CD4-positive, alpha-beta T cell treated with Interleukin-17A for 1 hour (primary cell): ENCODE data around the gene CDK5R2.
"Not testable (repeated sequence)": the region's sequence is repeated elsewhere in the genome, so short reads cannot be mapped to it uniquely, and the experiment has no call there.

Experiments used
- DNase-seq: peaks from one replicate; pipeline ENCODE4 v3.0.0-alpha.2; 2020

The CDK5R2 gene

DNA sequence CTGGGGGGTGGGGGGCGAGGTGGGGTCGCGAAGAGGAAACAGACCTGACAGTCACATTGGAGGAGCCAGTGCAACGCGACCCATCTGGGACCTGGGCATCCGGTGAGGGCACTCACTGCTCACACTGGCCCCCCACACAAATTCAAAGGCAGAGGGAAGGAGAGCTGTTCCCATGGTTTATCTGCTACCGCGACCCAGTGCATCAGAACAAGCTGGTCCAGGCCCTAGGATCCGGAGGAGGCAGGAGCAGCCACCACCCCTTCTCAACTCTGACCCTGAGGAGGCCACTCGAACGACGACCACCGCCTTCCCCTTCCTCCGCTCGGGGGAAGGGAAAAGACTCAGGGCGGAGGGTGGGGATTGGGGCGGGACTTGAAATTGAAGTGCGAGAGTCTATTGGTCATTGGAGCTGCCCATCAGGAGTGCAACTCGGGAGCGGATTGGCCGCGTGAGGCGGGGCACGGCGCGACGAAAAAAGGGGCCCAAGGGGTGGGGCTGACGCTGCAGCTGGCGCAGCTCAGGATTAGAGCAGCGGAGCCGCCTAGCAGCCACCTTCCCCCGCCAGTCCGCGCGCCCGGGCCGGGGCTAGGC lies at the start of gene CDK5R2:
TSS of gene CDK5R2 (plus strand) at position 526 of the 591 bp plus-strand sequence. CDS start 155 bp downstream, outside the sequence.
- peak; percentile 71 for DNase-seq

DNA sequence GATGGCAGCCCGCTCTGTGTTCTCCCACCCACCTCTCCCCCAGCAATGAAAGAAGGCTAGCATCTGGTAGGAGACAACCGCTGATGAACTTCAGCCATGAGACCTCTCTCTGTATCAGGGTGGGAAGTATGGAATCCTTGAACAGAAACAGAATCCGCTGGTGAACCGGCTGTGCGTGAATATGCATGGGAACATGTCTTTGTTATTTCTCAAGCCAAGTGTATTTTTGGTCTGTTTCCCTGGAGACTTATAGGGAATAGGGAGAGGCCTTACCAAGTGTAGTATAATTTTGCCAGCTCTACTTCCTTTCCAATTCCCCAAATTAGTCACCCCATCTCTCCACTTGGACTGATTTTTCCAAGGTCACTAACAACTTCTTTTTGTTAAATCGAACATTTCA lies 48.7 kb upstream of the CDK5R2 start:
- no peak for DNase-seq

DNA sequence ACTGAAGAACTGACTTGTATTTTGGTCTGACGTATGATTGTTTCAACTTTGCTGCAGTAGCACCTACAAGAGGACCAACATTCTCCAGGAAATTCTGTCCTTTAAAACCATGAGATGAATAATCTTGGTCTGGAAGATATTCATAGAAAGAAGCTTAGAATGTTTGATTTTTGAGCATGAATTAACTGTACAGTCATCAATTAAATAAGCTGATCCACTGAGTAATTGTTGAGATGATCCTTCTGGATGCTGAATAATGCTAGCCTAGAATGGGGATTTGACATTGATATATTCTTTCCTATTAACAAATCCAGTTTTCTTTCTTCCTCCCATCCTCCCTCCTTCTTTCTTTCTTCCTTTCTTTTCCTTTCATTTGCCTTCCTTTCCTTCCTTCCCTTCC lies 39.0 kb upstream of the CDK5R2 start:
- no peak for DNase-seq

DNA sequence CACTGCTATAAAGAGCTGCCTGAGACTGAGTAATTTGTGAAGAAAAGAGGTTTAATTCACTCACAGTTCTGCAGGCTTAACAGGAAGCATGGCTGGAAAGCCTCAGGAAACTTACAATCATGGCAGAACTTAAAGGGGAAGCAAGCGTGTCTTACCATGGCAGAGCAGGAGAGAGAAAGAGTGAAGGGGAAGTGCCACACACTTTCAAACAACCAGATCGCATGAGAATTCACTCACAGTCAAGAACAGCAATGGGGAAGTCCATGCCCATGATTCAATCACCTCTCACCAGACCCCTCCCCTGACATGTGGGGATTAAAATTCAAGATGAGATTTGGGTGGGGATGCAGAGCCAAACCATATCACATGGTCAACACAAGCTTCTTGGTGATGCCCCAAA lies 34.7 kb upstream of the CDK5R2 start:
- DNase-seq = no peak

DNA sequence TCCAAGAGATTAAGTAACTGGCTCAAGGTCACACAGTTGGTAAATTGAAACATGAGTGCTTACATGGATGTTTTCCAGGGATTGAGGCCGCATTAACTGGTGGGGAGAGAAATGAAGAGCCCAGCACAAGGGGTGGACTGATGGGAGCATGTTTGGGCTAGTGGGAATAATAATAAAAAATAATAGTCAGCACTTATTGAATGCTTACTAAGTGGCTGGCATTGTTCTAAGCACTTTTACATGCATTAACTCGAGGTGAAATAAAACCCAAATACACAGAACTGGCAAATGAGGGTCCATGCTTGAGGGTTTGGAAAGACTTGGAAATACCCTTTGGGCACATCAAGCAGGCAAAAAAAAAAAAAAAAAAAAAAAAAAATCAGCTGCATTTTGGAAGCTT lies 34.0 kb upstream of the CDK5R2 start:
- no peak for DNase-seq

DNA sequence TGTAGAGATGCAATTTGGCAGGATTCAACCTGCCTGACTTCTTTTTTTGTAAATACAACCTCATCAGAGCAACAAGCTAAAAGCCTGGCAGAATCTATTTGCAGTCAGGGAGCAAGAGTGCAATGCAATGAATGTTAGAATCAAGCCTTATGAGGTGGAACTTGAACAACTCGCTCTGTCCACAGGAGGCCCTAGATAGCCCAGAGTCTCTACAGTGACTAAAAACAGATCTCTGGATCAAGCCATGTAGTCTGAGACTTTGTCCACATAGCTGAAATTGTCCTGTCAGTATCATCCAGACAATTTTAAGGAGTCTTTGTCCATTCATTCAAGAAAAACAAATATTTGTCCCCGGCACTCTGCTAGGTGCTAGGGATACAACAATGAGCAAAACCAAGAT lies 32.0 kb upstream of the CDK5R2 start:
- no peak for DNase-seq

DNA sequence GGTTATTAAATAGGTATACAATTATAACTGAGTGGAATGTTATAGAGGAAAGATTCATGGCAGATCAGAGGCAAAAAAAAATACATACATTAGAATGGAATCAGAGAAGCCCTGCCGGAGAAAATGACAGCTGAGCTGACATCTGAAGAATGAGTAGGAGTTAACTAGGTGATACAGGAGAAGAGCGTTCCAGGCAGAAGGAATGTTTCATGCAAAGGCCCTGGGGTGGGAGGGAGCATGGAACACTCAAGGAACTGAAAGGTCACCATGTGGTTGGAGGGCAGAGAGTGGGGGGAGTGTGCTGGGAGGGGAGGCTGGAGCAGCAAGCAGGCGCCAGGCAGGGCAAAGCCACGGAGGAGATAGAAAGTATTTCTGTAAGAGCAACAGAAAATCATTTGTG lies 31.6 kb upstream of the CDK5R2 start:
- no peak for DNase-seq

DNA sequence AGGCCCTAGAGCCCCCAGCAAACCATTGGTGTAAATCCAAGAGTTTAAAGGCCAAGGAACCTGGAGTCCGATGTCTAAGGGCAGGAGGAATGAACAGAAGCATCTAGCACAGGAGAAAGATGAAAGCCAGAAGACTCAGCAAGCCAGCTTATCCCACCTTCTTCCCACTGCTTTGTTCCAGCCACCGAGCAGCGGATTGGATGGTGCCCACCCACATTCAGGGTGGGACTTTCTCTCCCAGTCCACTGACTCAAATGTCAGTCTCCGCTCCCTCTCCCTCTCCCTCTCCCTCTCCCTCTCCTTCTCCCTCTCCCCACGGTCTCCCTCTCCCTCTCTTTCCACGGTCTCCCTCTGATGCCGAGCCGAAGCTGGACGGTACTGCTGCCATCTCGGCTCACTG lies 29.0 kb upstream of the CDK5R2 start:
- not testable (repeated sequence) for DNase-seq

DNA sequence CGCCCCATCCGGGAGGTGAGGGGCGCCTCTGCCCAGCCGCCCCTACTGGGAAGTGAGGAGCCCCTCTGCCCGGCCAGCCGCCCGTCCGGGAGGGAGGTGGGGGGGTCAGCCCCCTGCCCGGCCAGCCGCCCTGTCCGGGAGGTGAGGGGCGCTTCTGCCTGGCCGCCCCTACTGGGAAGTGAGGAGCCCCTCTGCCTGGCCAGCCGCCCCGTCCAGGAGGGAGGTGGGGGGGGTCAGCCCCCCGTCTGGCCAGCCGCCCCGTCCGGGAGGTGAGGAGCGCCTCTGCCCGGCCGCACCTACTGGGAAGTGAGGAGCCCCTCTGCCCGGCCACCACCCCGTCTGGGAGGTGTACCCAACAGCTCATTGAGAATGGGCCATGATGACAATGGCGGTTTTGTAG lies 27.7 kb upstream of the CDK5R2 start:
- DNase-seq = not testable (repeated sequence)

DNA sequence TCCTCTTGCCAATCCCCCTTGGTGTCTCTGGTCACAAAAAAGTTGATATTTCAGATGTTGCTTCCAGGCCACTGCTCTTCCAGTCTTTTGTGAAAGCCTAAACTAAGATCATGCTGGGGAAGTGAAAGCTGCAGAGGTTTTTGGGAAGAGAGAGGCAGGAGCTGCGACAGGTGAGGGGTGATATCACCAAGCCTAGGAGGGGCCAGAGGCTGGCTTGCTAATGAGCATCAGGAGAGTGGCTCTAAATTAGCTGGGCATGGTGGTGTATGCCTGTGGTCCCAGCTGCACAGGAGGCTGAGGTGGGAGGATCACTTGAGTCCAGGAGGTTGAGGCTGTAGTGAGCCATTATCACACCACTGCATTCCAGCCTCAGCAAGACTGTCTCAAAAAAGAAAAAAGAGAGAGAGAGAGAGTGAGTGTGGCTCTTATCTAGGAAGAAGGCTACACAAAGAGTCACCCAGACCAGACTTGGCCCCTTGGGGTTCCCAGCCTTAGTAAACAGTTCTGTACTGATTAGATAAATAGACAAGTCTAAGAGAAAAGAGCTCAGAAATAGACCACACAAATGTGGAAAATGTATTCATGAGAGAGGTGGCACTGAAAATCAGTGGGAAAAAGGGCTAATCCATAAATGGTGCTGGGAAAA lies 14.6 kb upstream of the CDK5R2 start:
- no peak for DNase-seq

DNA sequence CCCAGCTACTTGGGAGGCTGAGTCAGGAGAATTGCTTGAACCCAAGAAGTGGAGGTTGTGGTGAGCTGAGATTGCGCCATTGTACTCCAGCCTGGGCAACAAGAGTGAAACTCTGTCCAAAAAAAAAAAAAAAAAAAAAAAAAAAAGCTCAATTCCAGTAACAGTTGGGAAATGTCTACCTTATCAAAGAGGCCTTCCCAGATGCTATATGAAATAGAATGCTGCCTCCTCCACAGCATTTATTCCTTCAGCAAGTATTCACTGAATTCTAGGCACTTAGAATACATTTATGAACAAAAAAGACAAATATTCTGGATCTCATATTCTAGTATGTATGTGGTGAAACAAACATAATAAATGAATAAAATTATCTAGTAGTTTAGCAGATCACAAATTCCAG lies 12.8 kb upstream of the CDK5R2 start:
- DNase-seq = no peak

DNA sequence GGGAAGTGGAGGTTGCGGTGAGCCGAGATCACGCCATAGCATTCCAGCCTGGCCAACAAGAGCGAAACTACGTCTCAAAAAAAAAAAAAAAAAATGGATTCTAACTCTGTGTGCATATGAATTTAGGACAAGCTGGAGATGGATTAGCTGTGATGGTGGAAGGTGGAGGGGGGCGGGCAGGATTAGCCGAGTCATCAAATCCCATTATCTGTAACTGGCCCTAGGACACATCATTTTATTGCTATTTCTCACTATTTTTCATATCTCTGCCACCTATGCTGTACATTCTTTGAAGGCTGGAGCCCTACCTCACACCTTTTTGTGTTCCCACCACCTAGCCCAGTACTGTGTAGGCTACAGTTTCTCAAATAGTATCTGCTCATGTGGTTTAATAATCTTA lies 7.3 kb upstream of the CDK5R2 start:
- DNase-seq = no peak

DNA sequence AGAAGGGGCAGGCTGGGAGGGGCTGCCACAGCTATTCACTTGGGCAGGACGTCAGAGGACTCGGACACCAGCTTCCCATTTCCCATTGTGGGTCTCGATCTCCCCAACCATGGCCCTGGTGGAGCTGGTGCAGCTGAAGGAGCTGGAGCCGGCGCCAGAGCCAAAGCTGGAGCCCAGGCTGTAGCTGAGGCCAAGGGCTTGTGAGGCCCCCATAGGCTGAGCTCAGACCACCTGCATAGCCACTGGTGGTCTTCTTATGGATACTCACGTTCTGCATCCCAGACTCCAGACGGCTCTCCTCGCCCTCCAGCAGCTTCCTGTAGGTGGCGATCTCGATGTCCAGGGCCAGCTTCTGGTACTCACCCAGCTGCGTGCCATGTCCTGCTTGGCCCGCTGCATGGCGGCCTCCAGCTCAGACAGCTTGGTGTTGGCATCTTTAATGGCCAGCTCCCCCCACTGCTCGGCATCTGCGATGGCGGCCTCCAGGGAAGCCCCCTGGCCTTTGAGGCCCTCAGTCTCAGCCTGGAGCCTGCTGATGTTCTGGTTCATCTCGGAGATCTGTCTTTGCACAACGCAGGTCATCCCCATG lies 6.0 kb upstream of the CDK5R2 start:
- no peak for DNase-seq

DNA sequence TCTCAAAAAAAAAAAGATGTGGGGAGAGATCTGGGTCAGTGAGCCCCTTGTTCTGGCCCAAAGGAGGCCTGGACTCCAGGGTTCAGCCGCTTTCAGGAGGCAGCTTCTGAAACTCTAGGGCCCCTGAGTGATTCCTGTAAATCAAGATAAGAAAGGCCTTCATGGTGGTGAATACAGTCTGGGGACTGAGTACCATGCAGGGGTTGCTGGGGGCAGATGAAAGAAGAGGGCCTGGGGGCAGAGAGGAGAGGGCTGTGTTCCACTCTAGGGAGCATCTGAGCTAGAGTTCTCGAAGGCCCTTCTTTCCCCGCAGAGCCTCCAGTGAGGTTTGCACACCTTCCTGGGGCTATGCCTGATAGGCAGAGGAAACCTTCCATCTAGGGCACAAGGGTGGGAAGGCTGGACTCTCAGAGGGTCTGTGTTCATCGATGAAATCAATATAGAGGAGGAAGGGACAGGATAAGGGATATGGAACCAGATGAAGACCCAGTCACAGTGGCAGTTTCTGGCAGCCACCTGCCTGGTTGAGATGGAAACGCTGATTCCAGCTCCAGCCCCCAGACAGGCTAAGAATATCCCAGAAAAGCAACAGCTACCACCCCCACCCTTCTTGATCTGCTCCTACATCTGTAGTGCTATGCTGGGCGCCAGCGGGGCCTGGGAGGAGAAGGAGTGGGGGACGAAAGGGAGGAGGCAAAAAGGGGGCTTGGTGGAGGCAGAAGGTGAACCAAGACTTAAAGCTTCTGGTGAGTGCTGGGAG lies 4.7 kb upstream of the CDK5R2 start:
- DNase-seq = no peak

DNA sequence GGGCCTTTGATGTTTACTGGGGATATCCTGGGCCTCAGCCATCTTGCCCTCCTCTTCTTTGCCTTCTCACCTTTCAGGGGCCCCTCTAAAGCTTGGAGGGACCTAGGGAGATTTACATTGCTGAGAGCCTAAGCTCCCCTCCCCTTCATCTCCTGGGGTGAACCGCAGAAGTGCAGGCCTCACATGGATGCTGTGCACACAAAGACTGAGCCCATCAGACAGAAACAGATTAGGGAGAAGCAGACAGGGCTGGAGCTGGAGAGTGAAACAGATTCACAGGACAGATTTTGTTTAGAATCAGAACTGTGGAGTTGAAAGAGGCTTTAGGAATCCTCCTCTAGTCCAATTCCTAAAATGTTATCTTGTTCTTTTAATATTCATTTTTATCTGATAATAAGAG lies 3.4 kb upstream of the CDK5R2 start:
- no peak for DNase-seq

DNA sequence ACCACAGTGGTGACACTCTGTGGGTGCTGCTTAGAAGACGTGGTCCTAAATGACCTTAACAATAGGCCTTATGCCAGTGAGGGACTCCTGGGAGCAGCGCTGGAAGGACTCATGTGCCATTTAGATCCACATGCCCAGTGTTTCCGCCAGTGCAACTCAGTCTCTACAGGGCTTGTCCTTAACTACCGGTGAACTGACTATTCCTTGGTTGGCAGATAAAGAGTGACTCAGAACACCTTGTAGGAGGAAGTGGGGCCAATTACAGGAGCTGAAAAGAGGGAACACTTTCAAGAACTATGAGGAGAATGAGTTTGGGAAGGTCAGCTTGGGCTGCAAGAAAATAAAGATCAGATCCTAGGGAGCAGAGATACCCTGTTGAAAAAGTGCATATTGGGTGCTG lies 1.8 kb upstream of the CDK5R2 start:
- DNase-seq = no peak

DNA sequence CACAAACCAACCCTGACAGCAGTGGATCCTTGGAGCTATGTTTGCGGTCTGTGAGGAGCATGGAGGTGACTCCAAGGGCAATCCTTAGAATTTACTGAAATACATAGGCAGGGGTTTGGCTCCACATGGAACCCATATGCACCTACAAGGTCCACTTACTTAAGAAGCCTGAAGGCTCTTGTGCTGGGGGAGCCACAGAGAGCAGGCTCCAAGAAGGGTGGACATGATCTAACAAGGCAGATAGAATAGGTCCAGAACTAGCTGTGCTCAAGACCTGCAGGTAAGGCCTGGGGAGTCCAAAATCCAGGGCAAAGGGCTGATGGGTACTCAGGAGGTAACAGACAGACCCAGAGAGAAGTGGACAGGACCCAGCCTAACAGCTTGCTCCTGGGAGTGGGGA lies 1.2 kb upstream of the CDK5R2 start:
- no peak for DNase-seq

DNA sequence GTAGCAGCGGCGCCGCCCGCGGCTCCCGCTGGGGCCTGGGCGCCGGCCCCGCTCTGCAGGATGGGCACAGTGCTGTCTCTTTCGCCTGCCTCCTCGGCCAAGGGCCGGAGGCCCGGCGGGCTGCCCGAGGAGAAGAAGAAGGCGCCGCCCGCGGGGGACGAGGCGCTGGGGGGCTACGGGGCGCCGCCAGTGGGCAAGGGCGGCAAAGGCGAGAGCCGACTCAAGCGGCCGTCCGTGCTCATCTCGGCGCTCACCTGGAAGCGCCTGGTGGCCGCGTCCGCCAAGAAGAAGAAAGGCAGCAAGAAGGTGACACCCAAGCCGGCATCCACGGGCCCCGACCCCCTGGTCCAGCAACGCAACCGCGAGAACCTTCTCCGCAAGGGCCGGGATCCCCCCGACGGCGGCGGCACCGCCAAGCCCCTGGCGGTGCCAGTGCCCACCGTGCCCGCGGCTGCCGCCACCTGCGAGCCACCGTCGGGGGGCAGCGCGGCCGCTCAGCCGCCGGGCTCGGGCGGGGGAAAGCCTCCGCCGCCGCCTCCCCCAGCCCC lies 369 bp downstream of the CDK5R2 start:
- no peak for DNase-seq

DNA sequence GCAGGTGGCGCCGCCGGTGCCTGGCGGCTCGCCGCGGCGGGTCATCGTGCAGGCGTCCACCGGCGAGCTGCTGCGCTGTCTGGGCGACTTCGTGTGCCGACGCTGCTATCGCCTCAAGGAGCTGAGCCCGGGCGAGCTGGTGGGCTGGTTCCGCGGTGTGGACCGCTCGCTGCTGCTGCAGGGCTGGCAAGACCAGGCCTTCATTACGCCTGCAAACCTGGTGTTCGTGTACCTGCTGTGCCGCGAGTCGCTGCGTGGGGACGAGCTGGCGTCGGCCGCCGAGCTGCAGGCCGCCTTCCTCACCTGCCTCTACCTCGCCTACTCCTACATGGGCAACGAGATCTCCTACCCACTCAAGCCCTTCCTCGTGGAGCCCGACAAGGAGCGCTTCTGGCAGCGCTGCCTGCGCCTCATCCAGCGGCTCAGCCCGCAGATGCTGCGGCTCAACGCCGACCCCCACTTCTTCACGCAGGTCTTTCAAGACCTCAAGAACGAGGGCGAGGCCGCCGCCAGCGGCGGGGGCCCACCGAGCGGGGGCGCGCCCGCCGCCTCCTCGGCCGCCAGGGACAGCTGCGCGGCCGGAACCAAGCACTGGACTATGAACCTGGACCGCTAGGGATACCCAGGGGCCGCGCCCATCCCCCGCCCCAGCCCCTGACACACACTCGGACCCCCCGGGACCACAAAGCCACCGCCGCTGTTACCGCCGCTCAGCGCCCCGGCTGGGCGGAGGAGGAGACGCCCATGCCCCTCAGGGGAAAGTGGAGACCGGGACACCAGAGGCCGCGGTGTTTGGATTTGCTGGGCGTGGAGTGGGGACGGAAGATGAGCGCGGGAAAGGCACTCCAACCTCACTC lies 1.1 kb downstream of the CDK5R2 start:
- DNase-seq = no peak

DNA sequence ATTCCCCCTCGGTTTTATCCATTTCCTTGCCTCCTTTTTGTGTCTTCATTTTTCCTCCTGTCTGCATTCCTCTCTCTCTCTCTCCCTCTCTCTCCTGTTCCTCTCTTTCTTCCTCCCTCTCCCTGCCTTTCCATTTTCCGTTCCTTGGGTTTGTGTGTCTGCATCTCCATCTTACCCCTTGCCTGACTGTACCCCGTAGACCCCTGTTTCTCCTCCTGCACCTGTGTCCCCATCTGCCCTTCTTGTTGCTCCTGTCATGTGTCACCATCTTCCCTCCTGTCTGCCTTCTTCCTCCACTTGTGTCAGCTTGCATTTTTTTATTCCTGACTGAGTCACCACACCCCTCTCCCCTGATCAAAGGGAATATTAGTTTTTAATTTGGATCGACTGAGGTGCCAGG lies 1.8 kb downstream of the CDK5R2 start:
- DNase-seq = no peak

DNA sequence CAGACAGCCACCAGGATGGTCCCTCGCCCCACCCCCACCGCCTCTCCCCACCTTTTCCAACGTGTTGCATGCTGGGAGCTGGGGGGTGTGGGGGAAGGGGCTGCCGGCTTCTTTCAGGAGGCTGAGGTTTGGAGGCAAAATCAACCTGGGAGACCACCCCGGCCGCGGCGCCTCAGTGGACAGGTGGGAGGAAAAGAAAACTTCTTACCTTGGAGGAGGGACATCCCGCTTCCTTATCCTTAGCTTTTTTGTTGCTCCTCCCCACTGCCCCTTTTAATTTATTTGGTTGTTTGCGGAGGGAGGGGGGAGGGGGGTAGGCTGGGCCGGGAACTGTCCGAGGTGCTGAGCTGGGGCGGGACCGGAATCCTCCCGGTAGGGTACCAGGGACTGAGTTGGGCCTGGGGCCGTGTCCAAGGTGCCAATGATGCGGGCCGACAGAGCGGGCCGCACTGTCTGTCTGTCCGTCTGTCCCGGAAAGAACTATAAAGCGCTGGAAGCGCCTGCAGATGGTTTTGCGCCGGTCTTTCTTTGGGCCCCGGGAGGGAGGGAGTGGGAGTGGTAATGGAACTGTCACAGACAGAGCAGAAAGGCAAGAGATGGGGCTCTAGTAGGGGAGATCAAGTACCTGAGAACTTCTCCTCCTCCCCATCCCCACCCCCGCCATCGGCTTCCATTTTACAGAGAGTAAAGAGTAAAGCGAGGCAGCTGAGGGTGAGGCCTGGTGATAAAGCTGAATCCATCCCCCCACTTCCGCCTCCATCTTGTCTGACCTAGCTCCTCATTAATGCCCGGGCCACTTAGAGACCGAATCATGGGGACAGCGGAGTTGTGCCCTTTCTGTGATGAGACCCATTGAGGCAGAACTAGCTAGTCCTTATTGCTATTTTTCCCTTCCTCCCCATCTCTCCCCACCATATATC lies 2.4 kb downstream of the CDK5R2 start:
- no peak for DNase-seq
